ENCODE data around the gene UBAP2. TPM values are rescaled to one million over a fixed set of nuclear protein-coding genes. Genes with fewer than 3 reads are reported as not detected.

UBAP2 gene
- total RNA-seq, 1 donor from 2014 or later = 33.4 TPM

GRCh38 chr9:33946779-33947535 is 101.7 kb downstream of the UBAP2 start:
- Mint-ChIP-seq H3K4me1 (no peaks in the 10 kb centered on the region), H3K27me3 (no peaks in the 10 kb centered on the region), H3K36me3 (ENCODE audit: low read depth) (peaks cover 57% of the 10 kb centered on the region), H3K4me3 (no peak overlapping the region), H3K9me3 (no peaks in the 10 kb centered on the region), H3K27ac (no peak overlapping the region)
- intact Hi-C loops (cut with micrococcal nuclease) = no loop called here
- DNase-seq (no peak), ATAC-seq (ENCODE audit: low read depth) (no peak)
- no peak for TF ChIP-seq CTCF (IDR thresholded peaks at IDR 0.05)
- ChIA-PET CTCF (no interaction called here), POLR2A (no interaction called here)

GRCh38 chr9:33943389-33943788 is 105.3 kb downstream of the UBAP2 start:
- intact Hi-C loops (cut with micrococcal nuclease) = no loop called here
- CTCF ChIA-PET = no interaction called here
- ATAC-seq (ENCODE audit: low read depth) = no peak
- DNase-seq = no peak
- H3K36me3 Mint-ChIP-seq (ENCODE audit: low read depth) = peaks cover 65% of the 10 kb centered on the region
- POLR2A ChIA-PET = no interaction called here
- no peaks in the 10 kb centered on the region for H3K4me1 Mint-ChIP-seq
- no peak overlapping the region for H3K27ac Mint-ChIP-seq
- no peak for TF ChIP-seq CTCF (IDR thresholded peaks at IDR 0.05)
- H3K27me3 Mint-ChIP-seq = no peaks in the 10 kb centered on the region
- no peaks in the 10 kb centered on the region for H3K9me3 Mint-ChIP-seq
- H3K4me3 Mint-ChIP-seq = no peak overlapping the region

GRCh38 chr9:33942471-33943083 is 106.1 kb downstream of the UBAP2 start:
- H3K36me3 Mint-ChIP-seq (ENCODE audit: low read depth) = peaks cover 59% of the 10 kb centered on the region
- no peaks in the 10 kb centered on the region for H3K9me3 Mint-ChIP-seq
- no peak for ATAC-seq (ENCODE audit: low read depth)
- CTCF ChIA-PET = no interaction called here
- H3K4me3 Mint-ChIP-seq = no peak overlapping the region
- POLR2A ChIA-PET = no interaction called here
- intact Hi-C loops (cut with micrococcal nuclease) = no loop called here
- no peak for TF ChIP-seq CTCF (IDR thresholded peaks at IDR 0.05)
- no peaks in the 10 kb centered on the region for H3K4me1 Mint-ChIP-seq
- no peak for DNase-seq
- no peak overlapping the region for H3K27ac Mint-ChIP-seq
- no peaks in the 10 kb centered on the region for H3K27me3 Mint-ChIP-seq

GRCh38 chr9:33939924-33940874 is 108.5 kb downstream of the UBAP2 start:
- TF ChIP-seq CTCF (IDR thresholded peaks at IDR 0.05) = no peak
- no peaks in the 10 kb centered on the region for H3K27me3 Mint-ChIP-seq
- ATAC-seq (ENCODE audit: low read depth) (no peak), DNase-seq (no peak)
- no peaks in the 10 kb centered on the region for H3K4me1 Mint-ChIP-seq
- ChIA-PET POLR2A (no interaction called here), CTCF (no interaction called here)
- no peaks in the 10 kb centered on the region for H3K9me3 Mint-ChIP-seq
- H3K4me3 Mint-ChIP-seq = no peak overlapping the region
- intact Hi-C loops (cut with micrococcal nuclease) = no loop called here
- H3K36me3 Mint-ChIP-seq (ENCODE audit: low read depth) = peaks cover 64% of the 10 kb centered on the region
- no peak overlapping the region for H3K27ac Mint-ChIP-seq

Data from activated B cell treated with CpG ODN at 0.5 μM for 24 hours (primary cell).